IPS-15b (cell line): ENCODE results near the gene LMTK2.
"Not testable (repeated sequence)": the region's sequence is repeated elsewhere in the genome, so short reads cannot be mapped to it uniquely, and the experiment has no call there.

Experiments
- H3K27me3 ChIP-seq: one replicate; pipeline ENCODE4 v1.6.1; 2013; ENCODE audit warnings: low read length; ENCODE audit not compliant: control insufficient read depth, insufficient read depth
- H3K36me3 ChIP-seq: one replicate; pipeline ENCODE4 v1.6.1; 2013; ENCODE audit warnings: low read length; ENCODE audit not compliant: control insufficient read depth, insufficient read depth
- H3K4me1 ChIP-seq: one replicate; pipeline ENCODE4 v1.6.1; 2013; ENCODE audit warnings: mild to moderate bottlenecking, low read length; ENCODE audit not compliant: control insufficient read depth, insufficient read depth
- H3K4me3 ChIP-seq: one replicate; pipeline ENCODE4 v1.5.1; 2013; ENCODE audit warnings: low read depth, low read length
- H3K9ac ChIP-seq: one replicate; pipeline ENCODE4 v1.6.1; 2013; ENCODE audit warnings: low read depth, mild to moderate bottlenecking, low read length
- H3K9me3 ChIP-seq: one replicate; pipeline ENCODE4 v1.6.1; 2013; ENCODE audit warnings: mild to moderate bottlenecking, low read length; ENCODE audit not compliant: control insufficient read depth, insufficient read depth

The LMTK2 gene

DNA sequence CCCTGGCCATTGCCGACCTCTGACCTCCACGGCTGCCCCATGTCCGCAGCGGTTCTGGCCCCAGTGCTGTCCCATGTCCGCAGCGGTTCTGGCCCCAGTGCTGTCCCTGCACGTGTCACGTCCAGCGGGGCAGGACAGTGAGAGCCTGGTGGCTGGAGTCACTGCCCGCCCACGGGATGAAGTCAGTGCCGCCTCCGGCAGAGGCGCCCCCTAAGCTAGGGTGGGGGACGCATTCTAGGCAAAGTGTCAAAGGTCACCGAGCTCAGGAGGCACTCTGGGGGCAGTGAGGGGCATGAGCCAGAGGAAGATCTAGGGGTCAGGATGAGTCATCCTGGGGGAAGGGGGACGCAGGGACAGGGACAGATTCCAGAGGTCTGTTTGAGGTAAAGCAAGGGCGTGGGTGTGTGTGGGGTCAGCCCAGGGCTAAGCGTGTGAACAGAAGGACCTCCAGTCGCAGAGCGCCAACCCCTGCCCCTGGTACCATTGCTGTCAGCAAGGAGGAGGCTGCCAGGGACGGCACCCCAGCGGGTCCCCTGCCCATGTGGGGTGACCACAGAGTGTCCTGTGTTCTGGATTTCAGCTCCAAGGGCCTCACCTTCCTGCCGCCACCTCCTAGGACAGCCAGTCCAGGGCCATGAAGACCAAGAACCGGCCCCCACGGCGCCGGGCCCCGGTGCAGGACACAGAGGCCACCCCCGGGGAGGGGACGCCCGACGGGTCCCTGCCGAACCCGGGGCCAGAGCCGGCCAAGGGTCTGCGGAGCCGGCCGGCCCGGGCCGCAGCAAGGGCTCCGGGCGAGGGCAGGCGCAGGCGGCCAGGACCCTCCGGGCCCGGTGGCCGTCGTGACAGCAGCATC lies 105.2 kb downstream of the LMTK2 start:
- peaks cover 2% of the 10 kb centered on the region for H3K4me1 ChIP-seq
- peaks cover under 1% of the 10 kb centered on the region for H3K36me3 ChIP-seq
- H3K27me3 ChIP-seq: no peaks in the 10 kb centered on the region
- H3K4me3 ChIP-seq: no peak overlapping the region
- no peak overlapping the region for H3K9ac ChIP-seq
- H3K9me3 ChIP-seq: no peaks in the 10 kb centered on the region

GRCh38 chr7:98212532-98213041 lies 105.9 kb downstream of the LMTK2 start:
- Histone ChIP-seq H3K36me3 (no peaks in the 10 kb centered on the region), H3K9ac (no peak overlapping the region)

DNA sequence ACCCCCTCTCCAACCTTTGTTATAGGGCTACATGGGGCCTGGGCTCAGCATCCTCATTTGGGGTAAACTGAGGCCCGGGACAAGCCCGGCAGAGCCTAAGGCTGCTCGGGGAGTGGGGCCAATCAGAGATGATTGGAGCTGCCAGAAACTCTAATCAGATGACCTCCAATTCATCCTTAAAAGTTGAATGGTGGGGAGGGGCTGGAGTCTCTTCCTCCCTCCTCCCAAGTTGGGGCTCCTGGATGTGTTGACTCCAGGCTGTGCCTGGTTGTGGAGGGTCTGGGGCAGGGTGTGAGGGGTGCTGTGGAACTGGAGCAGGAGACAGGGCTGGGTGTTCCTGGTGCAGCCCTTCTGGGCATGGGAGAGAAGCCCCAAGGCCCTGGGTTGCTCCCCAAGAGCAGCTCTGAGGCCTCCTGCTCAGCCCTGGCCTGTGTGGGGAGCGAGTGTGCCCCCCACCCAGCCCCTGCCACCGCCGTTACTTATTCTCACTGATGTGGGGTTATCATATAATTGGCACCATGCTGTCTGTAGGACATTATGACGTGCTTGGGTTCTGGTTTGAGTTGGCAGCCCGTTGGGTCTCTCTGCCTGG lies 106.7 kb downstream of the LMTK2 start:
- Histone ChIP-seq H3K4me1 (peaks cover 2% of the 10 kb centered on the region), H3K4me3 (no peak overlapping the region), H3K36me3 (peaks cover 3% of the 10 kb centered on the region), H3K27me3 (no peaks in the 10 kb centered on the region), H3K9me3 (no peaks in the 10 kb centered on the region), H3K9ac (no peak overlapping the region)

More at GRCh38 chr7:98212532-98213041, 105.9 kb downstream of the LMTK2 start:
- Histone ChIP-seq H3K27me3 (no peaks in the 10 kb centered on the region), H3K9me3 (no peaks in the 10 kb centered on the region), H3K4me3 (no peak overlapping the region), H3K4me1 (peaks cover 2% of the 10 kb centered on the region)

DNA sequence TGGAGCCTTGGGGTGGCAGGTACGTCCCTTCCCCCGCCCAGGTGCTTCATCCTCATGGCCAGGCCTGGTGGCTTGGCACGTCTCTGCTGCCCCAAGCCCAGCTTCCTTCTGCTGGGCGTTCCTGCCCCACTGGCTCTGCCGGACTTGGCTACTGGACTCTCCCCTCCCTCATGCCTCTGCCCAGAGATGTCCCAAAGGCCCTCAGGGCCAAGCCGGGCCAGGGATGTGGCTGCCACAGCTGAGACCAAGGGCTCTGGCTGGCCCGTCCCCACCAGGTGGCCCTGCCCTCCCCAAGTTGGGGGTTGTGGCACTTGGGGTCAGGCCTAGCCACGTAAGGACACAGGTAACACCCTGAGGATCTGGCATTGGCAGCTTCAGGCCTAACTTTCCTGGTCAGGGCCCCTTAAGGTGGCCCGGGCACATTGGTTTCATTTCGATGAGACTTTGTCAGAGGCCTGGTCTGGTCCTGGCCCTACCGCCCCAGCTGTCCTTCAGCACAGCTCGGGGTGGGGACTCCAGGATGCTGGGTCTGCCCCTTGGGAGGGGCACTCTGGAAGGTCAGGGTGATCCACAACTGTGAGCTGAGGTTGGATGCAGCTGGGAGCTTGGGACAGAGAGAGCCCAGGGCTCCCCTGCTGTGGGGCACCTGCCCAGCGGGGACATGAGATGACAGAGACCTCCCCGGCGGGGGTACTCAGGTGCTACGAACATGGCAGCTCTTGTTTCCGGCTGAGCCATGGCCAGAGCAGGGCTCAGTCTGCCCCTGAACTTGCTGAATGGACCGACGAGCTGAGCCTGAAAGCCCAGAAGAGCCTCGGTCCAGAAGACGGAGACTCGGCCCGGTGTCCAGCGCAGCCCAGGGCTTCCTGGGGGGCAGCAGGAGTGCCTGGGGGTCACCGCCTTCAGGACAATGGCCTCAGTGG lies 107.5 kb downstream of the LMTK2 start:
- H3K27me3 ChIP-seq: no peaks in the 10 kb centered on the region
- H3K36me3 ChIP-seq: peaks cover 3% of the 10 kb centered on the region
- no peak overlapping the region for H3K4me3 ChIP-seq
- H3K4me1 ChIP-seq: peaks cover 2% of the 10 kb centered on the region
- no peaks in the 10 kb centered on the region for H3K9me3 ChIP-seq
- H3K9ac ChIP-seq: no peak overlapping the region

DNA sequence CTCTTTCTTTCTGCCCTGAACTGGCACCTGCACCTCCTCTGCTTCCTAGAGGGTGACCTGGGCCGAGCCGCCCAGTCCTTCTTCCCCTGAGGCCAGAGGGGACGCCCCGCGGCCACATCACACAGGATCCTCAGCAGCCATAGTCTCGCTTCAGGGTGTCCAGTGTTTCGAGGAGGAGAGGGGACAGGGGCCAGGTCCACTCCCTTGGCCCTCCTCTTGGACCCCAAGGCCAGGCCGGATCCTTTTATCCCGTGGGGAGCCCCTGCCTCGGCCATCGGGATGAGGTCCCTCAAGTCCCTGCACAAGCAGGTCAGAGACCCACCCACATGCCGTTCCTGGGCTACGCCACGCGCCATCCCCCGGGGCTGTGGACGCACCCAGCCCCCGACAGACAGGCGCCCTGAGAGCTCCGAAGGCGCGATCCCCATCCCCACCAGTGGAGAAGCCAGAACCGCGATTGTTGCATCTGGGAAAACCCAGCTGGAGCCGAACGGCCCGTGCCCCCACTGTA lies 108.2 kb downstream of the LMTK2 start:
- no peaks in the 10 kb centered on the region for H3K9me3 ChIP-seq
- peaks cover 2% of the 10 kb centered on the region for H3K4me1 ChIP-seq
- peaks cover 3% of the 10 kb centered on the region for H3K36me3 ChIP-seq
- H3K27me3 ChIP-seq: no peaks in the 10 kb centered on the region
- H3K9ac ChIP-seq: no peak overlapping the region
- no peak overlapping the region for H3K4me3 ChIP-seq

DNA sequence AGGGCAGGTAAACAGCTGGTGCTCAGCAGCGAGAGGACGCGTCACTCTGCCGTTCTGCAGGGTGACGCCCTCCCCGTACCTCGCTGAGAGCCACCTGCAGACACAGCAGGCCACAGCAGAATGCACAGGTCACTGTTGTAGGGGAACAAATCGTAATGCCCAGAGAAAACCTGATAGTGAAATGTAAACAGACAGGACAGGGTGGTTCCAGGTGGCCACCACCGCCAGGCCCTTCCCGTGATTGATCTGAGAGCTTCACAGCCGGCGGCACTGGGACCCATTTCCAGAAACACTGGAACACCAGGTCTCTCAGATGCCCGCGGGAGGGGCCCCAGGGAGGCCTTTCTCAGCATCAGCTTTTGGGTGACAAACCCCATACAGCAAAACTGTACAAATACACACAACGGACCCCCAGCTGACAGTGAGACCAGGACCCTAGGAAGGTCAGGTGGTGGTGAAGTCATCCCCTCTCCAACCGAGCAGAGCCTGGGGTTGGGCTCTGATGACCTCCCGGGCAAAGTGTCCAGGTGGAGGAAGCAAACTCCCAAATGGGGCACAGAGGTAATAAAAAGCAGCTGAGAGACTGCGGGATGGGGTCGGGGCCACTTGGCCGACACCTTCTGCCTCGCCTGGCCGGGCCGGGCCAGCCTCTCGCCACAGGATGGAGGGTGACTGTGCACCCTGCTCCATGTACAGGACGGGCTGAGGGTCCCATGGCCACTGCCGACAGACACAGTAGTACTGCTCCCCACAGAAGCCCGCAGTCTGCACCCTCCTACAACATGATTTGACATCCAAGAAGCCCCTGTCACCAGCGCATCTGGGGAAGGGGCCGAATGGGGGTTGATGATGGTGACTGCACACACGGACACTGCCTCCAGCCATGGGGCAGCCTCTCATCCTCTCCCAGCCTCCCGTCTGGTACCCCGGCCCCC lies 109.2 kb downstream of the LMTK2 start:
- Histone ChIP-seq H3K4me3 (no peak overlapping the region), H3K27me3 (no peaks in the 10 kb centered on the region), H3K36me3 (peaks cover 3% of the 10 kb centered on the region), H3K4me1 (peaks cover 2% of the 10 kb centered on the region), H3K9ac (no peak overlapping the region), H3K9me3 (no peaks in the 10 kb centered on the region)

DNA sequence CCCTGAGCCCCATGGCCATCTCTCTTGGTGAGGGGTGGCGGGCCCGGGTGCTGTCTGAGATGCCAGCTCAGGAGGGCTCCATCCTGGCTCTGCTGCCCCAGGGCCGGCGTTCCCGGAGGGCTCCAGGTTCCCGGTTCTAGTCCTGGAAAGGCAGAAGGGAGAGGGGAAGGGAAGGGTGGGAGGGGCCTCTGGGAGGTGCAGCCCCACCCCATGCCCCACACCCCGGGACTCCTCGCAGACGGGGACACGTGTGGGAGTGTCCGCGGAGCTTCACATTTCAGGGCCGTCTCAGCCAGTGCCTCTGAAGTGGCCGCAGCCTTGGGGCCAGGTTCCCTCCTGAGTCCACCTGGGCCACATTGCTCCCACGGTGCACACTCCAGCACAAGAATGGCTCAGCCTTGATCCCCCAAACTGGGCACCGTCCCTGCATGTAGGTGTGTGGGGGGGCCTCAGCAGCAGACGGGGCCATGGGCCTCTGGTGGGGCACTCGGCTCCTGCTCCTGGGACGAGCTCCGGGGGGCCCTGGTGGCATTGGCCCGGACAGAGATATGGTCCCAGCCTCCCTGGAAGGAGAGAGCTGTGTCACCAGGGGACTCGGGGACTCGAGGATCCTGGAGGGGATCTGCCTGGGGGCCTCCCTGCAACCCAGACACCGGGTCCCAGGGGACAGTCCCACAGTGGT lies 110.4 kb downstream of the LMTK2 start:
- no peak overlapping the region for H3K4me3 ChIP-seq
- peaks cover 6% of the 10 kb centered on the region for H3K36me3 ChIP-seq
- H3K9me3 ChIP-seq: no peaks in the 10 kb centered on the region
- H3K4me1 ChIP-seq: no peaks in the 10 kb centered on the region
- H3K9ac ChIP-seq: no peak overlapping the region
- H3K27me3 ChIP-seq: no peaks in the 10 kb centered on the region

GRCh38 chr7:98217623-98218582 lies 111.2 kb downstream of the LMTK2 start:
- no peaks in the 10 kb centered on the region for H3K27me3 ChIP-seq
- H3K36me3 ChIP-seq: peaks cover 6% of the 10 kb centered on the region
- no peak overlapping the region for H3K4me3 ChIP-seq
- no peak overlapping the region for H3K9ac ChIP-seq
- no peaks in the 10 kb centered on the region for H3K9me3 ChIP-seq
- no peaks in the 10 kb centered on the region for H3K4me1 ChIP-seq

DNA sequence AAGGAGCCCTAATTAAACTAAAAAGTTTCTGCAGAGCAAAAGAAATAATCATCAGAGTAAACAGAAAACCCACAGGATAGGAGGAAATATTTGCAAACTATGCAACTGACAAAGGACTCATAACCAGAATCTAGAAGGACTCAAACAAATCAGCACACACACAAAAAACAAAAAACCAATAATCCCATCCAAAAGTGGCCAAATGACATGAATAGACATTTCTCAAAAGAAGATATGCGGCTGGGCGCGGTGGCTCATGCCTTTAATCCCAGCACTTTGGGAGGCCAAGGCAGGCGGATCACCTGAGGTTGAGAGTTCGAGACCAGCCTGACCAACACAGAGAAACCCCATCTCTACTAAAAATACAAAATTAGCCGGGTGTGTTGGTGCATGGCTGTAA lies 112.7 kb downstream of the LMTK2 start:
- not testable (repeated sequence) for H3K9ac ChIP-seq

More for the DNA sequence above, 112.7 kb downstream of the LMTK2 start:
- not testable (repeated sequence) for H3K36me3 ChIP-seq, H3K4me1 ChIP-seq, H3K4me3 ChIP-seq, H3K27me3 ChIP-seq, H3K9me3 ChIP-seq
